ENCODE data around the gene TCP11L2.

DNA sequence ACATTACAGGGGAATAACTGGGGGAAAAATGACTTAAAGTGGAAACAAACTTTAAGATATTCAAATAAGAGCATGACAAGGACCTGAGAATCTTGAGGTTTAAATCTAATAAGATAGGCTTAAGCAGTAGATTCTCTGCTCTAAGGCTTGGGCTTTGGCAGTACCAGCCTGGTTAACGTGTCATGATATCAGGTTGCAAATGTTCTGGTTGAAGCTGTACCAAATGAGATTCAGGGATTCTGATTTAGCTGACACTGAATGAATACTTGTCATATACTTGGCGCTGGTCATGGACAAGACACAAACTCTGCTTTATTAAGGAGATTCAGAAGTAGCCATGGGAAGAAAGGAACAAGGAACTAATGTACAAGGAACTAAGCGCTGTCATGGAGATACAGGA is 6.1 kb downstream of the TCP11L2 start:
- TF ChIP-seq, protein P1, sequence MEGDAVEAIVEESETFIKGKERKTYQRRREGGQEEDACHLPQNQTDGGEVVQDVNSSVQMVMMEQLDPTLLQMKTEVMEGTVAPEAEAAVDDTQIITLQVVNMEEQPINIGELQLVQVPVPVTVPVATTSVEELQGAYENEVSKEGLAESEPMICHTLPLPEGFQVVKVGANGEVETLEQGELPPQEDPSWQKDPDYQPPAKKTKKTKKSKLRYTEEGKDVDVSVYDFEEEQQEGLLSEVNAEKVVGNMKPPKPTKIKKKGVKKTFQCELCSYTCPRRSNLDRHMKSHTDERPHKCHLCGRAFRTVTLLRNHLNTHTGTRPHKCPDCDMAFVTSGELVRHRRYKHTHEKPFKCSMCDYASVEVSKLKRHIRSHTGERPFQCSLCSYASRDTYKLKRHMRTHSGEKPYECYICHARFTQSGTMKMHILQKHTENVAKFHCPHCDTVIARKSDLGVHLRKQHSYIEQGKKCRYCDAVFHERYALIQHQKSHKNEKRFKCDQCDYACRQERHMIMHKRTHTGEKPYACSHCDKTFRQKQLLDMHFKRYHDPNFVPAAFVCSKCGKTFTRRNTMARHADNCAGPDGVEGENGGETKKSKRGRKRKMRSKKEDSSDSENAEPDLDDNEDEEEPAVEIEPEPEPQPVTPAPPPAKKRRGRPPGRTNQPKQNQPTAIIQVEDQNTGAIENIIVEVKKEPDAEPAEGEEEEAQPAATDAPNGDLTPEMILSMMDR (IDR thresholded peaks at IDR 0.05): no peak
- TF ChIP-seq ZFX (IDR thresholded peaks at IDR 0.05; ENCODE audit: borderline replicate concordance): no peak
